ENCODE data around the gene FSTL4.

DNA sequence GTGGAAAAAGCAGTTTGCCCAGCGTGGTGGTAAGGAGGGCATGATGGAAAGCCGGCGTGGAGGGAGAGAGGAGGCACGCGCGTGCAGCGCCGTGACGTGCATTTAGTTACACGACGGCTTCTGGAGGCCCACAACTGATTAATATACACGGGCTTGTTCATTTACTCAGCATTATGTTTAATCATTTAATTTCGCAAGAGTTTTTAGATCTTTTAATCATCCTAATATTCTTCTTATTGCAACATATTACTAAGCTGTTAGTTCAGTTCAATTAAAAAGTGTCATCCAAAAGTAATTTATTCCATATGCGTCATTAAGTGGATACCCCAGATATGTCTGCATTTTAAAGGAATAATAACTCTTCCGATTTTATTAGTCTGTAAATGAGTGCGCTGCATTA, 340.0 kb downstream of the FSTL4 start:
- TF ChIP-seq CTCF (IDR thresholded peaks at IDR 0.05; ENCODE audit: poor library complexity, severe bottlenecking) (no peak), EP300 (conservative IDR thresholded peaks at IDR 0.05; ENCODE audit: poor library complexity, severe bottlenecking) (no peak), POLR2AphosphoS5 (IDR thresholded peaks at IDR 0.05) (no peak), REST (IDR thresholded peaks at IDR 0.05; ENCODE audit: borderline replicate concordance) (no peak)

All from neural cell (in vitro differentiated cells).